T1000 (cell line): ENCODE data around the gene WBP1L.
"Not testable (repeated sequence)": the region's sequence is repeated elsewhere in the genome, so short reads cannot be mapped to it uniquely, and the experiment has no call there.

Experiments
- DNase-seq: peaks from one replicate; lab custom pipeline; 2025; ENCODE audit warnings: mixed read lengths; lab: John Stamatoyannopoulos, UW

WBP1L gene

DNA sequence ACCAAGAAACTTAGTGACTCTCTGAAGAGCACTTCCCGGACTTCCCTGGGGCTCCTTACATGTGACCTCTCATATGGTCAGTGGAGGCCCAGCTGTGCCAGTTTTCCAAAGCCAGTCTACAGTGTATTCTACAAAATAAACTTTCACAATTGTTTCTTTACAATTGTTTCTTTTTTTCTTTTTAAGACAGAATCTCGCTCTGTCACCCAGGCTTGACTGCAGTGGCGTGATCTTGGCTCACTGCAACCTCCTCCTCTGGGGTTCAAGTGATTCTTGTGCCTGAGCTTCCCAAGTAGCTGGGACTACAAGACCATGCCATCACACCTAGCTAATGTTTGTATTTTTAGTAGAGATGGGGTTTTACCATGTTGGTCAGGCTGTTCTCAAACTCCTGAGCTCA lies 67.6 kb downstream of the WBP1L start:
- DNase-seq: no peak

DNA sequence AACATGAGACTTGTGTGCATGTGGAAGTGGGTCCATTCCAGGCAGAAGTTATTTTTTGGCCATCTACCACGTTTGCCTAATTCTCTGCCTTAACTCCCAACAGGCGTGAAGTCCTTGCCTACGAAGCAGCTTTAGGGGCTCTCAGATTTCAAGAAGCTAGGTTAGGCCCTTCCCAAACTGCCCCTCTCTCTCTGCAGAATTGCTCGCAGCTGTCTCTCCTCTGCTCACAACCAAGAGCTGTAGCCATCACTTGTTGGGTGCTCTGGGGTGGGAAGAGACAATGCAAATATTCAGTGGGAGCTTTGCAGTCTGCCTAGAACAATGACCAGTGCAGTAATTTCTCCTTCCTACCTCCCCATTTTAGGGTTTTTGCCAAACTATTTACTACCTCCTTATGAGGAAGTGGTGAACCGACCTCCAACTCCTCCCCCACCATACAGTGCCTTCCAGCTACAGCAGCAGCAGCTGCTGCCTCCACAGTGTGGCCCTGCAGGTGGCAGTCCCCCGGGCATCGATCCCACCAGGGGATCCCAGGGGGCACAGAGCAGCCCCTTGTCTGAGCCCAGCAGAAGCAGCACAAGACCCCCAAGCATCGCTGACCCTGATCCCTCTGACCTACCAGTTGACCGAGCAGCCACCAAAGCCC lies 68.6 kb downstream of the WBP1L start:
- DNase-seq: no peak

DNA sequence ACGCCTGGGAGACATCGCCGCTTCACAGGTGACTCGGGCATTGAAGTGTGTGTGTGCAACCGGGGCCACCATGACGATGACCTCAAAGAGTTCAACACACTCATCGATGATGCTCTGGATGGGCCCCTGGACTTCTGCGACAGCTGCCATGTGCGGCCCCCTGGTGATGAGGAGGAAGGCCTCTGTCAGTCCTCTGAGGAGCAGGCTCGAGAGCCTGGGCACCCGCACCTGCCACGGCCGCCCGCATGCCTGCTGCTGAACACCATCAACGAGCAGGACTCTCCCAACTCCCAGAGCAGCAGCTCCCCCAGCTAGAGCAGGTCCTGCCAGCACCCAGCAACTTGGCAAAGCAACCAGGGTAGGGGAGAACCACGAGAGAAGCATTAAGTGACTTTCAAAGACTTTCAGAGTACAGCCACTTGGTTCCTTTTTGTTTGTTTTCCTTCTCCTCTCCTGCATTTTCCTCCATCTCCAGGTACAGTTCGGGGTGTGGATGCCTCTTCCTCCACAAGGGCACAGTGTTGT lies 69.3 kb downstream of the WBP1L start:
- no peak for DNase-seq

DNA sequence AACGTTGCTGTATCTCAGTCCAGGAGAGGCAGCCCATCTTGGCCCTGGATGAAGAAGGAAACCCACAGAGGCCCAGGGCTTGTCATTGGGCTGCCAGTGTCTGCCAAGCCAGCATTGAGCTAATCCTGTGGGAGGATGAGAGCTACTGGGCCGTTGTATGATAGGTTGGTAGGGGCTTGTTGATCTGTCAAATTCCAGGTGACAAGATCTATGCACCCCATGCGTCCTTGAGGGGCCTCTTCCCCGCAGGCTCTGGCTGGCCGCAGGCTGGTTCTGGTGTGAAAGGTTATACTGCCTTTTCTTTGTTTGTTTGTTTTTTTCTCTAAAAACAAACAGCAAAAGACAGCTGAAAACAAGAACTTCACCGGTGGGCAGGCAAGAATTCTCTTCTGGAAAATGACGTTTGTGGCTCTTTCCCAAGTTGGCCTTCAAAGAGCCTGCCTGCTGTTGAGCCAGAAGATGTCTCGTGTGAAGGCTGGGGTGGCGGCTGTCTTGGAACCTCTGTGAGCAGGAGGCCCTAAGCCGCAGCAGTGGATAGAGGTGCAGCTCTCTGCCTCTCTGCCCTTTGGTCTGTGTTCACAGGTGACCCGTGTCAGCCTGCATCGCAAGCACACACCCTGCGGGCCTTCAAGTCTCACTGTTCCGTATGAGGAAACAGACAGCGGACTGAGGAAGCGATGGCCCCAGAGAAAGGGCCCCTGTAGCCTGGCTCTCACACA lies 70.1 kb downstream of the WBP1L start:
- DNase-seq: no peak

DNA sequence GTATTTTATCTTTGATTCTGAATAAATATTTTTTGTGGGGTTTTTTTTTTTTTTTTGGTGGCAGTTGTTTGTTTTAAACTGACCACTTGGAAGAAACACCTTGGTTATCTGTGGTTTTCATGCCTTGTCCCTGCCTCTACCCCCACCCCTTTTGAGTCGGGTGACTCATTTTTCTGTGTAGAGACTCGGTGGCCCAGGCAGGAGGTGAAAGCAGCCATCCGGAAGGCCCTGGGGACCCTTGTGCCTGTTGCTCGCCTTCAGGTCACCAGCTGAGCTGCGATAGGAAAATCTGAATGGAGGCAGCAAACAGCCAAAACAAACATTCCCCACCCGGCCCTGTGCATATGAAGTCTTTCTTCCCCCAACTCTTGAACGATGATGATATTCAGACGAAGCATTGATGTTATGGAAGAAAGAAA lies 70.7 kb downstream of the WBP1L start:
- no peak for DNase-seq

DNA sequence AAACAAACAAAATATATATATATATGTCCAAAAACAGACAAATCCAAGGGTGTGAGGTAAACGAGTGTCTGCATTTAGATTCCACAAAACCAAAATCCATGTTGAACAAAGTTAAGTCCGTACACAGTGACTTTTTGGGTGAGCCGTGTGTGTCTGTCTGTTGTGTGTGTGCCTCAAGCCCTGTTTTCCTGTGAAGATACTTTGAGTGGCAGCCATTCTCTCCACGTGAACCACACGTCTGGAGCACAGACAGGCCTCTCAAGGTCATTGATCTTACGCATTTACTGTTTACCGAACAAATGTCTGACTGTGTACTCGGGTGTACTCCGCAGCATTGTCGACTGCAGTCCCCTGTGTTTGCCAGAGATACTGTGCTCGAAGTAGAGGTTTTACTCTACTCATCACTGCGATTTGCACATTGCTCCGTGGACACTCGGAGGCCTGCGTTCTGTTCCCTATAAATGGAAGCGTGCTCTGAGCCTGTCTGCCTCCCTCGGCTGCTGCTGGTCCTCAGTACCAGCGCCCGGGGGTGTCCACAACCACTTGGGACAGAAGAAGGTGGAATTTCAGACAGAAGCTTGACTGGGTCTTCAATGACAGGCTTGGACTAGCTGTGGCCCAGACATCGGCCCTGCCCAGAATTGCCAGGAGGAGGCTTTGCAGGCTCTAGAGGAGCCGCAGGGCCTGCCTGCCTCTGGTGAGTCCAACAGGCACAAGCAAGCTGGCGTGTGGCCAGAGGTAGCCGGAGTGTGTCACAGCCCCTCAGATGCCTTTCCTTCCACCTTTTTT lies 71.3 kb downstream of the WBP1L start:
- no peak for DNase-seq

DNA sequence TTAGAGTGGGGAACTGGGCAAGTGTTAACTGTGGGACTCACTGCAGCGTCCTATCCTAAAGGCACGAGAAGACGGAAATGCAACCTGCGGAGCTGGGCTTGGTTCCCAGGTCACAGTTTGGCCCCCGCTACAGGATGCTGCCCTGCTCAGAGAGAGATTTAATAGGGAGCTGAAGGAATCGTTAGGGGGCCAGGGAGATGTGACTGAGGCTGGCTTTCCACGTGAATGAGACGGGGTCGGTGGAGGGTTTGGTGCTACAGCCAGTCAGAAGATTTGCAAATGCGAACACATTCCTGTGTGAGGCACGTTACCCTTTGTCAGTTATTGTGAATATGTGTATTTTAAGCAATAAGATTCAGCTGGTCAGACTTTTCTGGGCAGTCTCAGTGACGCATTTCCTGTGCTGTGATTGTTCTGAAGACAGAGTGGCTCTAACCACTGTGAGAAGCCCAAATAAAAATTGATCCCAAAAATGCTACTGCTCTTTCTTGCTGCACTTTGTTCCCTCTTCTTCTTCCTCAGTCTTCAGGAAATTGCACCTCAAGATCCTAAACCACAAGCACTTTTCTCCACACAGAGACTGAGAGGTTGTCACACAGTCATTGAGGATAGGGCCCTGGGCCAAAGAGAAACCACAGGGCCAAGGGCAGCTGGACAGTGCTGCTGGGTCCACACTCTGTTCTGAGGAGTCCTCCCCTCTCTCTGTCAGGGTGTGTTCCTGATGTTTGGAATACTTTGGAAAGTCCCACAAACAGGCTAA lies 72.2 kb downstream of the WBP1L start:
- DNase-seq: no peak

DNA sequence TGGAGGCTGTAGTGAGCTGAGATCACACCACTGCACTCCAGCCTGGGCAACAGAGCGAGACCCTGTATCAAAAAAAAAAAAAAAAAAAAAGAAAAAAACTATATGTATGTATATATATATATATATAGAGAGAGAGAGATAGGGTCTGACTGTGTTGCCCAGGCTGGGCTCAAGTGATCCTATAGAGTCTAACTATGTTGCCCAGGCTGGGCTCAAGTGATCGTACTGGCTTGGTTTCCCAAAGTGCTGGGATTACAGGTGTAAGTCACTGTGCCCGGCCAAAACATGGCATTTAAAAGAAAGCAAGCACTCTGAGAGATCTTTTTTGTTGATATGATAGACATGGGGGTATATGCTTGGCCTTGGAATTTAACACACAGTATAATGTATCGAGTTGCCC lies 73.4 kb downstream of the WBP1L start:
- DNase-seq: no peak

DNA sequence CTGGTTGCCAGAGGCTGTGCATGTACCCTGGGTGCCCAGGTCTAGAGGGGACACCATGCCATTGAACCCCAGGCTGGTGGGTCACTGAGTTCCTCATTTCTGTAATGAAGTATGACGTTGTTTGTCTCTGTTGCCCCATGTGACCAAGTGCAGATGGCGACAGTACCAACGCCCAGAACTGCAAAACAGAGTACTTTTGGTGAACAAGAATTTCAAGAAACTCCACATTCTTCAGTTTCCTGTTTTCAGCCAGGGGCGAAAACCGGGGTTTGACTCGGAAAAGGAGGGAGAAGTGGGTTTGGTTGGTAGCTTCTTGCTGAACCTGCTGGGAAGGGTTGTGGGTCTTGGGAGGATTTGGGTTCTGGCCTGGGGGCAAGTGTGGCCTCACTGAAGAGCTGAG lies 75.3 kb downstream of the WBP1L start:
- no peak for DNase-seq

DNA sequence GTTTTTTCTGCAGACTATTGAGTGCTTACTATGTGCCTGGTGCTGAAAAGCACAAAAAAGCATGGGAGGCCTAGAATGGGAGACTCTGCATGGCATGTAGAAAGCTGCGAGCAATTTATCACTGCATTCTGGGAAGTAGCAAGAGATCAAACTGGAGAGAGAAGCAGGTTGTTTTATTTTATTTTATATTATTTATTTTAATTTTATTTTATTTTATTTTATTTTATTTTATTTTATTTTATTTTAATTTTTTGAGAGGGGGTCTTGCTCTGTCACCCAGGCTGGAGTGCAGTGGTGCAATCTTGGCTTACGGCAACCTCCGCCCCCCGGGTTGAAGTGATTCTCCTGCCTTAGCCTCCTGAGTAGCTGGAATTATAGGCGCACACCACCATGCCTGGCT lies 76.3 kb downstream of the WBP1L start:
- not testable (repeated sequence) for DNase-seq

DNA sequence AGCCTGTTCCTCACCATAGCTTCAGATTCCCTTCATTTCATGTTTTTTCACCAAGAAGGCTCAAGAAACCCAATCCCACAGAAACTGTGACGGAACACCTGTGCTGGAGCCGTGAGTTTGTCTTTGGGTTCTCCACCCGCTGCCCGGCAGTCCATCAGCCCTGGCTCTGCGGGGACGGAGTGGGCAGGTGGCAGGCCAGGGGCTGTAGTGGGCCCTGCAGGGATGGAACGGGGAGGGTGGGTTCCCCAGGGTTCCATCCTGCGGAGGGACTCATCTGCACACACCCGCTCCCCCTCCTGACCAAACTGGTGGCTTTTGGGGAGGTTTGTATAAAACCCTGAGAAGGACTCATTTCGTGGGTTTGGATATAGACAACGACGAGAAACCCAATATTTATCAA lies 78.5 kb downstream of the WBP1L start:
- DNase-seq: no peak

DNA sequence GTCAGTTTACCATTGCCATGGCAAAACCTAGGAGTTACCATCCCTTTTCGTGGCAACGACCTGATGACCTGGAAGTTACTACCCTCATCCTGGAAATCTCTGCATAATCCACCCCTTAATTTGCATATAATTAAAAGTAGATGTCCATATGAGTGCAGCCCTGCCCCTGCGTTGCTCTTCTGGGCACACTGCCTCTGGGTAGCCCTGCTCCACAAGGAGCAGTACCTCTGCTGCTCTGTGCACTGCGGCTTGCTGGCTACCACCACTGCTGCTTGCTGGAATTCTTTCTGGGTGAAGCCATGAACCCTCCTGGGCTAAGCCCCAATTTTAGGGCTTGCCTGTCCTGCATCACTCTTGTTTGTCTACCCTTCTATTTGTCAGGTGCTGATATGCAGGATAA lies 80.9 kb downstream of the WBP1L start:
- DNase-seq: no peak

DNA sequence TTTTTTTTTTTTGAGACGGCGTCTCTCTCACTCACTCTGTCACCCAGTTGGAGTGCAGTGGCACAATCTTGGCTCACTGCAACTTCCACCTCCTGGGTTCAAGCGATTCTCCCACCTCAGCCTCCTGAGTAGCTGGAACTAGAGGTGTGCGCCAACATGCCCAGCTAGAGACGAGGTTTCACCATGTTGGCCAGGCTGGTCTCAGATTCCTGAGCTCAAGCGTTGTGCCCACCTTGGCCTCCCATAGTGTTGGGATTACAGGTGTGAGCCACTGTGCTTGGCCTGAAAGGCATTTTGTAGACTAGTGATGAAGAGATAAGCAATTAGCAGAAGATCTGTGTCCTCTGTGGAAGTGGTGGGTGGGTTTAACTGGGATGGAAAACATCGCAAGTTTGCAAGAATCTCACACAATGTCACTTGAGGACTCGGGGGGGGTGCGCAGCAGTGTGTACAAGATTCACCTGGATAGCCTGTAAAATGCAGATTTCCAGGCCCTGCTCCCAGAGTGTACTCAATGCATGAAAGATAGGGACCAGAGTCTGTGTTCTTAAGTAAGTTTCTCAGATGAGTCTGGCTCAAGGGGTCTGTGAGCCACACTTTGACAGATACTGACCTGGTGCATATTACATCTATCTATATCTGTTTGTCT lies 82.5 kb downstream of the WBP1L start:
- no peak for DNase-seq

DNA sequence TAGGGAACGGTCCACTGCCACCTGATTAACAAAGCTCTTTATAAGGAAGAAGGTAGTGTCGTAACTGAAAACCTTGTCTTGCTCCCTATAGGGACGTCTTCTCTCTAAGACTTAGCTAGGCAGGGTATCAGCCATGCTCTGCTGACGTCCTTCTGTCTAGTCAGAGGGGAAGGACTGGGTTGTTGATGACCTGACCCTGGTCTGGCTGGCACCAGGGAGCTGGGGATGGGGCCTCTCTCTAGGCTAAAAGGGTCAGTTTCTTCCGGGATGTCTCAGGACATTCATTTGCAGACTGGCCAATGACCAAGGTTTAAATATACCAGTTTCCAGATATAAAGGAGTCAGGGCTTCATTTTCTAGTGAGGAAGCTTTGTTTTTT lies 83.8 kb downstream of the WBP1L start:
- DNase-seq: no peak

DNA sequence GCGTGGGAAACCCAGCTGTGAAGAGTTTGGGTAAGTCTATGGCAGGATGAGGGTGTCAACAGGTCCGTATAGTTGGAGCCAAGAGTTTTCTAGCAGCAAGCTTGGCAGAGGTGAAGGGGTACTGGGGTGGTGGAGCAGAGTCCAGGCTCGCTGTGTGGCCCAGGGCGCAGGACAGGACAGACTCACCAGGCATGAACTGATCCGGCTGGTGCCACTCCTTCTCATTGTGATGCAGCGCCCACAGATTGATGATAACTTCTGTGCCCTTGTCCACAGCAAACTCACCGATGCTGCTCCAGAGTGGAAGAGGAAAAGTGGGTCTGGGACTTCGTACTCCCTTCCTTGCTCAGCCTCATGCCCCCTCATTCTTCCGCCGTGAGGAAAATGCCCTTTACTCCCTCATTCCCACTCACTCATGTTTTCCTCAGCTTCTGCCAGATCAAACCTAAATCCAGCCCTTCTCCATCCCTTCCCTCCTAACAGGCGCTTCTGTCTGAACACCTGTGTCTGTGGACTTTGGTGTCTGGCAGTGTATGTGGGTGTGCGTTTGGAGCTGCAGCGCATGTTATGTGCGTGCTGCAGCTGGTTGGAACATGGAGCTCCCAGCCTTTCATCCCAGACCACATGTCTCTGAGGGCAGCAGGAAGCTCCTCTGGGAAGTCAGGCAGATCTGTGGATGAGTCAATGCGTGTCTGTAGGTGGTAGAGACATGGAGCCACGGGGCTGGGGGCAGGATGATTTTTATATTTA lies 87.7 kb downstream of the WBP1L start:
- no peak for DNase-seq

DNA sequence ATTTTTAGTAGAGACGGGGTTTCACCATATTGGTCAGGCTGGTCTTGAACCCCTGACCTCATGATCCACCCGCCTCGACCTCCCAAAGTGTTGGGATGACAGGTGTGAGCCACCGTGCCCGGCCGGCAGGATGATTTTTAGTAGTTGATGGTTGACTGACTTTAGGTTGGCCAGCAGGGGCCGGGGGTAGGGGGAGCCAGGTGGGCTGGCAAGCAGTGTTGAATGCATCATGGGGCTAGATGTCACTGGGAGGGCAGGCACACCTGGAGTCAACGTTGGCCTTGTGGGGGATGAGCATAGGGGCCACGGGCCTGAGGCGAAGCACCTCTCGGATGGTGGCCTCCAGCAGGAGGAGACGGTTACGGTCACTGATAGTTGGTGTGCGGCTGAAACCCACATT lies 88.5 kb downstream of the WBP1L start:
- DNase-seq: no peak

DNA sequence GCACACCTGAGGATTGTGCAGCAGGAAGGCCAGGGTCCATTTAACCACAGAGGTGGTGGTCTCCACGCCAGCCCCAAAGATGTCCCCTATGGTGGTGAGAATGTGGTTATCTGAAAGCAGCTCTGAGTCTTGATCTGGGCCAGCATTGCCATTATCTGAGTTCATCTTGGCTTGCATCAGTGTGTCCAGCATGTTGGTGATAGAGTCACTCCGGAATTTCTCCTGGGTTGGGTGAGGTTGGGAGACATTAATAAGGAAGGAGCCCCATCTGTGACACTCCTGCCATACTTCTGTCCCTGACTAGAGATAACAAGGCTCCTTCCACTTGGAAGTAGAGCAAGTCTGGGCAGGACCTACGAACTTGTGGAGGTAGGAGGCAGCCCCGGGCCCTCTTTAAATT lies 89.2 kb downstream of the WBP1L start:
- no peak for DNase-seq

DNA sequence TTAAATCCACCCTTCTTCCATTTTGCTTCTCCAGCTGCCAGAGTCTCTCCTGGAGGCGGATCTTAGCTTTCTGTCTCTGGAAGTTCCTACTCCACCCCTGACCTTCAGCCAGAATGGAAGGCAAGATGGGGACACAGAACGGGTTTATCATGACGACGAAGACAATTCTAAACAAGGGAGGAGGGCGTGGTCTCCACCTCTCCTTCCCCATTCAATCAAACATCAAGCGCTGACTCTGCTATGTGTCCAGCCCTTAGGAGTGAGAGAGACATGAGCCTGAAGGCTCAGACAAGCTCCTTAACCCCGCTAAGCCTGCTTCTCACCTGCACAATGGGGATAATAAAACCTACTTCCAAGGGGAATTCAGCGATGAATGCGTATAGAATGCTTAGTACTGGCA lies 90.4 kb downstream of the WBP1L start:
- DNase-seq: no peak

DNA sequence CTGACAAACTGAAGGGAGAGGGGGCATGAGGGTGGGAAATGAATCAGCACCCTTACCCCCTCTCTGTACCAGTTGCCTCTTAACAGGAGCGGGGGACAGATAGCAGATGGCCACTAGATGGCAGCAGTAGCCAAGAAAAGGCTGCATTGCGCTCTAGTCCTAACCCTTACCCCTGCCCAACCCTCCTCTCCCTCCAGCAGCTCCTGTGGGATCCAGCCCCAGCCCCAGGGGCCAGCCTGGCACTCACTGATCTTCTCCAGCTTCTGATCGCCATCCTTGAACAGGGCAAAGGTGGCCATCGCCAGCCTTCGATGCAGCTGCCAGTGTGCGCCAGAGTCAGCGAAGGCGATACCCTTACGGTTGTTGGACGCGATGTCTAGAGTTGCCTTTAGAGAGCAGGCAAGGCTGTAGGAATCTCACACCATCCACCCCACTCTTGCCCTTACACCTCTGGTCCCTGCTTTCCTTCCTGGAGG lies 91.3 kb downstream of the WBP1L start:
- DNase-seq: peak; percentile 32

DNA sequence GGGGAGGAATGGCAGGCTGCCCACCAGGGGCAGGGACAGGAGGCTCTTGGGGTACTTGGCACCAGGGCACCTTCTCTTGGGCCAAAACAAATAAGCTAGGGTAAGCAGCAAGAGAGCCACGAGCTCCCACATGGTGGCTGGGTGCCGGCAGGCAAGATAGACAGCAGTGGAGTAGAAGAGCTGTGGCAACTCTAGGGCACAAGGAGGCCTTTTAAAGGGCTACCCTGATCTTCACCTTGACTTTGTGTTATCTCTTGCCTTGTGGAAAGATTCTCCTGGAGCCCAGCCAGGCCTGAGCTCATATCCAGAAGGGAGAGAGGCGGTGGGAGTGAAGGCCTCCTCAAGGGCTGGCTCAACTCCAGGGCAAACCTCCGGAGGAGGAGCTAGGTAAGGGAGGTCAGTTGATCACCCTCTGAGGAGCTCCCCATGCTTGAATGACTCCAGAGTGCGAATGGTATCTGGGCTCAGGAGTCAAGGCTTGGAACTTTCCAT lies 93.5 kb downstream of the WBP1L start, which contains the start of gene CYP17A1:
CYP17A1 (minus strand) TSS at position 184 of the 492 bp plus-strand sequence; CDS start at position 132, 52 bp downstream.
- no peak for DNase-seq
